Measurements from ENCODE around the gene TRPV4. TPM values are rescaled to one million over a fixed set of nuclear protein-coding genes. Genes with fewer than 3 reads are reported as not detected.
A peak's percentile ranks its signal among the peaks of the same experiment; 100 is the strongest.

TRPV4 gene
- total and polyA plus RNA-seq, 7 experiments from 2014 or later, result 0.81 TPM; not detected in 6

DNA sequence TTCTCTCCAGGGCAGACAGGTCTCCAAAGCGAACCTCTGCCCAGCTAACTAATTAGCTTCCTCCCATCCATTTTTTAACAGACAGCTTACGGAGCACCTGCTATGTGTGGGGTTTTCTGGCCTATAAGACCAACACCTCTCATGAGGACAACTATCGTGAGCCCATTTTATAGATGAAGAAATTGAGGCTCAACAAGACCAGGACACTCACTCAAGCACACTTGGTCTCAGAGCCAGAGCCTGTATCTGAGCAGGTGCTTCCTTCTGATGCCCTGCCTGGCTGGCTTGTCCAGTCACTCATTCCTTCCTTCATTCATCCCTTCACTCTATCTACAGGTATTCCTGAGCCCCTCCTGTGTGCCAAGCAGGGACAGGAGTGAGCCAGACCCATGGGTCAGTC, 6.1 kb downstream of the TRPV4 start:
- intact Hi-C loops (cut with micrococcal nuclease), result no loop called here
- no peaks in the 10 kb centered on the region for H3K4me1 ChIP-seq (ENCODE audit: control insufficient read depth in 2 of 2, insufficient read depth in 2 of 2, low read length in 2 of 2)
- ChIA-PET CTCF (interaction anchor here (1.1 kb wide), 1 partner anchor 18 kb away, joined by 3 read pairs; no protein-coding TSS in a partner anchor), POLR2A (no interaction called here)
- H3K27me3 ChIP-seq (ENCODE audit: control insufficient read depth in 2 of 2, insufficient read depth in 2 of 2, low read length in 2 of 2), result no peaks in the 10 kb centered on the region
- no peak overlapping the region for H3K4me3 Mint-ChIP-seq
- peaks cover 0 to 4% (median 0%) of the 10 kb centered on the region in 5 donors for H3K36me3 Mint-ChIP-seq
- H3K36me3 ChIP-seq (ENCODE audit: control insufficient read depth in 2 of 3, insufficient read depth in 3 of 3, low read length in 3 of 3), result no peaks in the 10 kb centered on the region
- no peak overlapping the region for H3K27ac Mint-ChIP-seq
- no peak for DNase-seq
- peaks cover 0 to 2% (median 0%) of the 10 kb centered on the region in 7 donors for H3K4me1 Mint-ChIP-seq
- ATAC-seq, result no peak
- no peak overlapping the region for H3K4me3 ChIP-seq (ENCODE audit: low read length)
- no peaks in the 10 kb centered on the region for H3K9me3 ChIP-seq (ENCODE audit: control insufficient read depth in 2 of 3, low read length in 3 of 3)
- H3K27me3 Mint-ChIP-seq, result peaks cover 10 to 23% (median 17%) of the 10 kb centered on the region in 5 donors
- H3K27ac ChIP-seq (ENCODE audit: low read depth, low read length), result no peak overlapping the region
- no peaks in the 10 kb centered on the region for H3K9me3 Mint-ChIP-seq

- CTCF ChIA-PET, result no interaction called here
- Mint-ChIP-seq H3K9me3 (no peaks in the 10 kb centered on the region), H3K27ac (no peak overlapping the region), H3K27me3 (peaks cover 0 to 13% (median 4%) of the 10 kb centered on the region in 5 donors), H3K36me3 (no peaks in the 10 kb centered on the region), H3K4me1 (peaks cover 0 to 2% (median 0%) of the 10 kb centered on the region in 7 donors), H3K4me3 (no peak overlapping the region)
- intact Hi-C loops (cut with micrococcal nuclease), result no loop called here
- H3K27ac ChIP-seq (ENCODE audit: low read depth, low read length), result no peak overlapping the region
- no peak for DNase-seq
- H3K4me1 ChIP-seq (ENCODE audit: control insufficient read depth in 2 of 2, insufficient read depth in 2 of 2, low read length in 2 of 2), result no peaks in the 10 kb centered on the region
- H3K36me3 ChIP-seq (ENCODE audit: control insufficient read depth in 2 of 3, insufficient read depth in 3 of 3, low read length in 3 of 3), result no peaks in the 10 kb centered on the region
- no peak overlapping the region for H3K4me3 ChIP-seq (ENCODE audit: low read length)
- POLR2A ChIA-PET, result no interaction called here
- no peaks in the 10 kb centered on the region for H3K27me3 ChIP-seq (ENCODE audit: control insufficient read depth in 2 of 2, insufficient read depth in 2 of 2, low read length in 2 of 2)
- ATAC-seq, result no peak
- H3K9me3 ChIP-seq (ENCODE audit: control insufficient read depth in 2 of 3, low read length in 3 of 3), result no peaks in the 10 kb centered on the region
Measured at GRCh38 chr12:109824731-109825130, 8.5 kb downstream of the TRPV4 start.

GRCh38 chr12:109822951-109823411, 10.2 kb downstream of the TRPV4 start:
- Histone ChIP-seq H3K27ac (ENCODE audit: low read depth, low read length) (no peak overlapping the region), H3K4me1 (ENCODE audit: control insufficient read depth in 2 of 2, insufficient read depth in 2 of 2, low read length in 2 of 2) (no peaks in the 10 kb centered on the region), H3K9me3 (ENCODE audit: control insufficient read depth in 2 of 3, low read length in 3 of 3) (no peaks in the 10 kb centered on the region), H3K36me3 (ENCODE audit: control insufficient read depth in 2 of 3, insufficient read depth in 3 of 3, low read length in 3 of 3) (no peaks in the 10 kb centered on the region), H3K4me3 (ENCODE audit: low read length) (no peak overlapping the region), H3K27me3 (ENCODE audit: control insufficient read depth in 2 of 2, insufficient read depth in 2 of 2, low read length in 2 of 2) (no peaks in the 10 kb centered on the region)
- CTCF ChIA-PET, result no interaction called here
- POLR2A ChIA-PET, result no interaction called here
- Mint-ChIP-seq H3K27ac (no peak overlapping the region), H3K36me3 (no peaks in the 10 kb centered on the region), H3K27me3 (peaks cover 0 to 11% (median 4%) of the 10 kb centered on the region in 5 donors), H3K4me1 (peaks cover 0 to 2% (median 0%) of the 10 kb centered on the region in 7 donors), H3K9me3 (no peaks in the 10 kb centered on the region), H3K4me3 (no peak overlapping the region)
- intact Hi-C loops (cut with micrococcal nuclease), result no loop called here
- ATAC-seq, result no peak
- no peak for DNase-seq

GRCh38 chr12:109822416-109822815, 10.8 kb downstream of the TRPV4 start:
- no peak for ATAC-seq
- peaks cover 0 to 1% (median 0%) of the 10 kb centered on the region in 7 donors for H3K4me1 Mint-ChIP-seq
- H3K9me3 Mint-ChIP-seq, result no peaks in the 10 kb centered on the region
- no peak overlapping the region for H3K27ac Mint-ChIP-seq
- Histone ChIP-seq H3K4me3 (ENCODE audit: low read length) (no peak overlapping the region), H3K27me3 (ENCODE audit: control insufficient read depth in 2 of 2, insufficient read depth in 2 of 2, low read length in 2 of 2) (no peaks in the 10 kb centered on the region), H3K4me1 (ENCODE audit: control insufficient read depth in 2 of 2, insufficient read depth in 2 of 2, low read length in 2 of 2) (no peaks in the 10 kb centered on the region), H3K27ac (ENCODE audit: low read depth, low read length) (no peak overlapping the region), H3K36me3 (ENCODE audit: control insufficient read depth in 2 of 3, insufficient read depth in 3 of 3, low read length in 3 of 3) (no peaks in the 10 kb centered on the region), H3K9me3 (ENCODE audit: control insufficient read depth in 2 of 3, low read length in 3 of 3) (no peaks in the 10 kb centered on the region)
- intact Hi-C loops (cut with micrococcal nuclease), result no loop called here
- CTCF ChIA-PET, result no interaction called here
- DNase-seq, result no peak
- POLR2A ChIA-PET, result no interaction called here
- peaks cover 0 to 16% (median under 1%) of the 10 kb centered on the region in 5 donors for H3K27me3 Mint-ChIP-seq
- H3K36me3 Mint-ChIP-seq, result no peaks in the 10 kb centered on the region
- H3K4me3 Mint-ChIP-seq, result no peak overlapping the region

- Mint-ChIP-seq H3K4me3 (no peak overlapping the region), H3K9me3 (no peaks in the 10 kb centered on the region), H3K27me3 (peaks cover 0 to 16% (median 0%) of the 10 kb centered on the region in 5 donors), H3K4me1 (peaks cover 0 to 1% (median 0%) of the 10 kb centered on the region in 7 donors), H3K27ac (no peak overlapping the region), H3K36me3 (no peaks in the 10 kb centered on the region)
- intact Hi-C loops (cut with micrococcal nuclease), result no loop called here
- no peak for ATAC-seq
- Histone ChIP-seq H3K27me3 (ENCODE audit: control insufficient read depth in 2 of 2, insufficient read depth in 2 of 2, low read length in 2 of 2) (no peaks in the 10 kb centered on the region), H3K9me3 (ENCODE audit: control insufficient read depth in 2 of 3, low read length in 3 of 3) (no peaks in the 10 kb centered on the region), H3K4me3 (ENCODE audit: low read length) (no peak overlapping the region), H3K4me1 (ENCODE audit: control insufficient read depth in 2 of 2, insufficient read depth in 2 of 2, low read length in 2 of 2) (no peaks in the 10 kb centered on the region), H3K36me3 (ENCODE audit: control insufficient read depth in 2 of 3, insufficient read depth in 3 of 3, low read length in 3 of 3) (no peaks in the 10 kb centered on the region), H3K27ac (ENCODE audit: low read depth, low read length) (no peak overlapping the region)
- ChIA-PET CTCF (no interaction called here), POLR2A (no interaction called here)
- DNase-seq, result no peak
Measured at GRCh38 chr12:109821968-109822367, 11.2 kb downstream of the TRPV4 start.

GRCh38 chr12:109820816-109821381, 12.3 kb downstream of the TRPV4 start:
- ATAC-seq, result no peak
- H3K9me3 Mint-ChIP-seq, result no peaks in the 10 kb centered on the region

DNA sequence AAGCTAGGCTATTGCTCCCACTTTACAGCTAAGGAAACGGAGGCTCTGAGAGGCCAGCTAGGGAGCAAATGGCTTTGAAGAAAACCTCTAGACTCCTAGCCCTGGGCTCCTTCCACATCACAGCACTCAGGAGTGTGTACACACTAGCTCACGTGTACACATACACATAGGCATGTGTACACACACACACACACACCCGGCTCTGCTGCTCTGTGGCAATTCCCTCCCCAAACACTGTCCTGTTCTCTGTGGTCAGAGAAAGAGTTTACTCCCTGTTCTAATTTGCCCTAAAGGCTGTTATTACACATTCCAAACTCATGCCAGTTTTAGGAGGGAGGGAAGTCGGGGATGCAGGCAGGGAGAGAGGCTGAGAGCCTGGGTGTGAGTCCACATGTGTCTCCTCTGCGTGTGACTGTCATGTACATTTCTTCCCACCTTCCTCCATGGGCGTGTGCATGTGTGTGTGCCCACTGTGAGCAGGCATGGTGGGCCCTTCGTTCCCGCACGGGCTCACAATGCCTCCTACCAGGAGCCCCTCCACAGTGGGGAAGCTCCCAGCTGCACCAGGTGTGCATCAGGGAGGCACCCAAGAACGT, 14.2 kb downstream of the TRPV4 start:
- ATAC-seq, result no peak
- POLR2A ChIA-PET, result no interaction called here

More at GRCh38 chr12:109820816-109821381, 12.3 kb downstream of the TRPV4 start:
- no peaks in the 10 kb centered on the region for H3K36me3 ChIP-seq (ENCODE audit: control insufficient read depth in 2 of 3, insufficient read depth in 3 of 3, low read length in 3 of 3)
- H3K27ac Mint-ChIP-seq, result peak overlapping the region in 1 of 9 donors; percentile 55
- intact Hi-C loops (cut with micrococcal nuclease), result no loop called here
- ChIA-PET POLR2A (no interaction called here), CTCF (interaction anchor here (0.6 kb wide), 1 partner anchor 281 kb away, joined by 3 read pairs; no protein-coding TSS in a partner anchor)
- no peaks in the 10 kb centered on the region for H3K4me1 ChIP-seq (ENCODE audit: control insufficient read depth in 2 of 2, insufficient read depth in 2 of 2, low read length in 2 of 2)
- peaks cover 0 to 1% (median 0%) of the 10 kb centered on the region in 7 donors for H3K4me1 Mint-ChIP-seq
- no peak for DNase-seq
- H3K27ac ChIP-seq (ENCODE audit: low read depth, low read length), result no peak overlapping the region
- no peaks in the 10 kb centered on the region for H3K9me3 ChIP-seq (ENCODE audit: control insufficient read depth in 2 of 3, low read length in 3 of 3)
- no peaks in the 10 kb centered on the region for H3K27me3 ChIP-seq (ENCODE audit: control insufficient read depth in 2 of 2, insufficient read depth in 2 of 2, low read length in 2 of 2)
- peaks cover 0 to 16% (median 0%) of the 10 kb centered on the region in 5 donors for H3K27me3 Mint-ChIP-seq
- H3K4me3 Mint-ChIP-seq, result no peak overlapping the region
- no peaks in the 10 kb centered on the region for H3K36me3 Mint-ChIP-seq
- H3K4me3 ChIP-seq (ENCODE audit: low read length), result no peak overlapping the region

More for the DNA sequence above, 14.2 kb downstream of the TRPV4 start:
- Histone ChIP-seq H3K9me3 (ENCODE audit: control insufficient read depth in 2 of 3, low read length in 3 of 3) (no peaks in the 10 kb centered on the region), H3K36me3 (ENCODE audit: control insufficient read depth in 2 of 3, insufficient read depth in 3 of 3, low read length in 3 of 3) (no peaks in the 10 kb centered on the region), H3K27ac (ENCODE audit: low read depth, low read length) (no peak overlapping the region), H3K27me3 (ENCODE audit: control insufficient read depth in 2 of 2, insufficient read depth in 2 of 2, low read length in 2 of 2) (no peaks in the 10 kb centered on the region), H3K4me1 (ENCODE audit: control insufficient read depth in 2 of 2, insufficient read depth in 2 of 2, low read length in 2 of 2) (no peaks in the 10 kb centered on the region), H3K4me3 (ENCODE audit: low read length) (no peak overlapping the region)
- Mint-ChIP-seq H3K36me3 (no peaks in the 10 kb centered on the region), H3K4me1 (peaks cover 0 to 1% (median 0%) of the 10 kb centered on the region in 7 donors), H3K4me3 (no peak overlapping the region), H3K27me3 (peaks cover 0 to 16% (median 0%) of the 10 kb centered on the region in 5 donors), H3K27ac (no peak overlapping the region), H3K9me3 (no peaks in the 10 kb centered on the region)
- intact Hi-C loops (cut with micrococcal nuclease), result no loop called here
- DNase-seq, result no peak
- CTCF ChIA-PET, result no interaction called here

Measured in naive thymus-derived CD4-positive, alpha-beta T cell (primary cell).